Panc1 (cell line): ENCODE results near the gene SLIT3.

Source experiments
- CTCF ChIP-seq: fragments of 450-650 bp; IDR thresholded peaks from 2 replicates; pipeline ENCODE4 v1.5.1; 2017; ENCODE audit warnings: mild to moderate bottlenecking
- POLR2AphosphoS5 ChIP-seq: IDR thresholded peaks from 2 replicates; pipeline ENCODE4 v1.6.1; 2012; ENCODE audit warnings: mild to moderate bottlenecking, low read depth, low read length, moderate library complexity

DNA sequence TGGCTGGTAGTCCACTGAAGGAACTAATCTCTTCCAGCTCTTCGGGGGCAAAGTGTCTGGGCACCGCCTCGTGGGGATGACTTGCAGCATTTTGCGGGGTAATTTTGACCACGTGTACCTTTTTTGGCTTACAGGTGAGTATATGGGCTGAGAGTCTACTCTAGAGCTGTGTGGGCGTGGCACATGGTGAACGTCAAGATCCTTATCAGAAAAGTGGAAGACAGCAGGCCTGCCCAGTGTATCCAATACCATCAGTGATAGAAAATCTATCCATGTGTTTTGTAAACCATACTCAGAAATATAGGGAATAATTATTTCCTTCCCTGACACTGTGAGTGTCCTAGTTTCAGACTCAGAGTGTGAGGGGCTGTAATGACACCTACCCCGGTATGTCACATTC, 148.5 kb downstream of the SLIT3 start:
- no peak for TF ChIP-seq CTCF
- no peak for TF ChIP-seq POLR2AphosphoS5
